T follicular helper cell (primary cell): ENCODE results near the gene TRIM14.
"Not testable (repeated sequence)": the region's sequence is repeated elsewhere in the genome, so short reads cannot be mapped to it uniquely, and the experiment has no call there.

Source experiments
- DNase-seq: peaks from one replicate; pipeline ENCODE4 v3.0.0-alpha.2; 2020; ENCODE audit warnings: low read depth

Gene TRIM14

GRCh38 chr9:98049288-98050072, 69.5 kb downstream of the TRIM14 start:
- no peak for DNase-seq

- DNase-seq: no peak
Observed at GRCh38 chr9:98047002-98047401, 72.0 kb downstream of the TRIM14 start.

GRCh38 chr9:98046180-98046543, 72.9 kb downstream of the TRIM14 start:
- no peak for DNase-seq

- no peak for DNase-seq
Observed at GRCh38 chr9:98045234-98046179, 73.5 kb downstream of the TRIM14 start.

GRCh38 chr9:98043915-98044314, 75.1 kb downstream of the TRIM14 start:
- DNase-seq: no peak

- DNase-seq: no peak
Observed at GRCh38 chr9:98040212-98040611, 78.8 kb downstream of the TRIM14 start.

GRCh38 chr9:98039607-98040017, 79.4 kb downstream of the TRIM14 start:
- no peak for DNase-seq

- no peak for DNase-seq
Observed at GRCh38 chr9:98038958-98039357, 80.1 kb downstream of the TRIM14 start.

GRCh38 chr9:98037357-98037756, 81.7 kb downstream of the TRIM14 start:
- no peak for DNase-seq

GRCh38 chr9:98034593-98035546, 84.2 kb downstream of the TRIM14 start:
- peak; percentile 86 for DNase-seq

- no peak for DNase-seq
Observed at GRCh38 chr9:98031935-98032334, 87.1 kb downstream of the TRIM14 start.

- DNase-seq: no peak
Observed at GRCh38 chr9:98031169-98031568, 87.9 kb downstream of the TRIM14 start.

GRCh38 chr9:98024702-98025101, 94.3 kb downstream of the TRIM14 start:
- no peak for DNase-seq

- no peak for DNase-seq
Observed at GRCh38 chr9:98022447-98022846, 96.6 kb downstream of the TRIM14 start.

- DNase-seq: no peak
Observed at GRCh38 chr9:98021306-98022040, 97.5 kb downstream of the TRIM14 start.

- no peak for DNase-seq
Observed at GRCh38 chr9:98020476-98021145, 98.4 kb downstream of the TRIM14 start.

GRCh38 chr9:98019869-98020268, 99.2 kb downstream of the TRIM14 start:
- not testable (repeated sequence) for DNase-seq
